Upper lobe of left lung (tissue), 6 donors: ENCODE results near the gene TMEM169. TPM values are rescaled to one million over a fixed set of nuclear protein-coding genes. Genes with fewer than 3 reads are reported as not detected.
A peak's percentile ranks its signal among the peaks of the same experiment; 100 is the strongest.

Experiments used
- ATAC-seq, 2 donors: fragments of 200-7000 bp; cut with Tn5 transposase; one replicate each; pipeline ENCODE4 v1.9.1; 2022; ENCODE audit warnings: mild to moderate bottlenecking in 2 of 2, moderate library complexity in 2 of 2; ENCODE audit not compliant: low FRiP score in 2 of 2
- DNase-seq, 2 donors: peaks; one replicate each; pipeline ENCODE4 v3.0.0-alpha.2; 2019 to 2020
- H3K27ac ChIP-seq, 4 donors: fragments of 200-600 bp; sonication (generic); one replicate each; pipeline ENCODE4 v1.5.1; 2016 to 2019
- H3K27me3 ChIP-seq, 4 donors: fragments of 200-600 bp; sonication (generic); one replicate each; pipeline ENCODE4 v1.5.1; 2017 to 2019
- H3K36me3 ChIP-seq, 4 donors: fragments of 200-600 bp; sonication (generic); one replicate each; pipeline ENCODE4 v1.5.1; 2016 to 2019
- H3K4me1 ChIP-seq, 4 donors: fragments of 200-600 bp; sonication (generic); one replicate each; pipeline ENCODE4 v1.5.1; 2018 to 2019
- H3K4me3 ChIP-seq, 4 donors: fragments of 200-600 bp; sonication (generic); one replicate each; pipeline ENCODE4 v1.5.1; 2017 to 2019; ENCODE audit warnings: mild to moderate bottlenecking in 2 of 4, moderate library complexity in 1 of 4
- H3K9me3 ChIP-seq, 4 donors: fragments of 200-600 bp; sonication (generic); one replicate each; pipeline ENCODE4 v1.5.1; 2018 to 2019
- EP300 ChIP-seq, 4 donors: sonication (generic); formaldehyde crosslinking; IDR thresholded peaks; one replicate each; pipeline ENCODE4 v1.5.1; 2017; ENCODE audit warnings: antibody characterized with exemption in 4 of 4, control low read depth in 2 of 4
- POLR2A ChIP-seq, 4 donors: fragments of 450-650 bp; IDR thresholded peaks; one replicate each; pipeline ENCODE4 v1.5.1; 2016 to 2017; ENCODE audit warnings: antibody characterized with exemption in 4 of 4, mild to moderate bottlenecking in 2 of 4
- POLR2AphosphoS5 ChIP-seq, 2 donors: sonication (generic); formaldehyde crosslinking; IDR thresholded peaks; one replicate each; pipeline ENCODE4 v1.5.1; 2017; ENCODE audit warnings: antibody characterized with exemption in 2 of 2
- WGBS, 2 donors: methylation state at CpG; one replicate each; pipeline ENCODE4 v1.1.5; 2017 to 2018; 5-methylcytosine and 5-hydroxymethylcytosine counted together
- total RNA-seq, 6 donors: library from RNA; depleted of rRNA in 4 of 6; stranded (reverse); fragments of >200 nt in 4 of 6; gene quantifications; one replicate each; pipeline versions ENCODE4 v1.1.0 to v1.2.1, GENCODE V29; 2016 to 2021
- TF ChIP-seq, protein P1 (sequence below), 6 experiments: fragments of 450-650 bp in 4 of 6; fragments of 200-600 bp in 2 of 6; sonication (generic) in 2 of 6; IDR thresholded peaks; one replicate each; pipeline ENCODE4 v1.5.1; 2016 to 2019; ENCODE audit warnings: antibody characterized with exemption in 6 of 6
- donor health status: DM: no; HTN: no; CAD: no; lungs with moderate emphysema.
- donor health status: DM: no; HTN: yes; CAD: no; lungs with severe emphysema.

Gene TMEM169, protein sequence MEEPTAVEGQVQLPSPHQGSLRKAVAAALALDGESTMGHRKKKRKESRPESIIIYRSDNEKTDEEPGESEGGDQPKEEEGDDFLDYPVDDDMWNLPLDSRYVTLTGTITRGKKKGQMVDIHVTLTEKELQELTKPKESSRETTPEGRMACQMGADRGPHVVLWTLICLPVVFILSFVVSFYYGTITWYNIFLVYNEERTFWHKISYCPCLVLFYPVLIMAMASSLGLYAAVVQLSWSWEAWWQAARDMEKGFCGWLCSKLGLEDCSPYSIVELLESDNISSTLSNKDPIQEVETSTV
- 1 to 10 TPM in 1 of 6 donors, under 1 TPM in 3, not detected in 2; 0.15 to 1.1 (median 0.80) TPM for total RNA-seq

DNA sequence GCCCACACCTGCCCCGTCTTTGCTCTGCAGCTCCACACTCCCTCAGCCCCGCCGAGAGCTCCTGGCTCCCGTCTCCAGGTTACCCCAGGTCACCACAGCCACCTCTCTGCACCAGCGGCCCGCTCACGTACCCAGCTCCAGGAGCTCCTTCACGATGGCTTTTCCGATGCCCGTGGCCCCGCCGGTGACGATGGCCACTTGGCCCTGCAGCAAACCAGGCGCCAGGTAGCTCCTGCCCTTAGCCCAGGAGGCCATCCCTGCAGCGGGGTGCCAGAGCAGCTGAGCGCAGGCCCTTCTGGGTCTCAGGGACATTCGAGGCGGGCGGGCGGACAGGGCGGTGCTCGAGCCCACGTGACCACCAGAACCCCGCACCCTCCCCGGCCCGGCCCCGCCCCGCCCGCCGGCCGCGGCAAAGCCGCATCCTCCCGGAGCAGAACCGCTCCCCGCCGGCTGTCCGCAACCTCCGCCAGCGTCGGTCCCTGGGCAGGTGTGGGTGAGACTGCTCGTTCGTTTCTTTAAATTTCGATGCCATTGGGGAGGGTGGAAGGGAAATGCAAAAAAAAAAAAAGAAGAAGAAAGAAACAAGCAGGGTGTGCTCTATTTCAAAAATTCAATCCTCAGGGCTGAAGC lies at the start of gene TMEM169, which contains the start of gene PECR:
Gene TMEM169, plus strand, starts transcription at position 433 of the 630 bp plus-strand sequence. CDS start 14,045 bp downstream, outside the sequence.
Gene PECR, minus strand, starts transcription at position 323 of the 630 bp plus-strand sequence. Its CDS starts 68 bp downstream, at position 255.
- Histone ChIP-seq H3K27ac (peak within 1 kb of the TSS; percentile 56 to 78 (median 70)), H3K4me1 (peaks cover 10 to 24% (median 22%) of the 10 kb centered on the region in 4 donors), H3K36me3 (no peaks in the 10 kb centered on the region), H3K4me3 (peak within 1 kb of the TSS; percentile 58 to 82 (median 68)), H3K27me3 (no peaks in the 10 kb centered on the region), H3K9me3 (no peaks in the 10 kb centered on the region)
- ATAC-seq (peak; percentile 96 to 99), DNase-seq (peak; percentile 93 to 97)
- 0% methylated on average over 20 to 34 of the region's 44 CpGs for WGBS, 2 donors
- TF ChIP-seq, protein P1, sequence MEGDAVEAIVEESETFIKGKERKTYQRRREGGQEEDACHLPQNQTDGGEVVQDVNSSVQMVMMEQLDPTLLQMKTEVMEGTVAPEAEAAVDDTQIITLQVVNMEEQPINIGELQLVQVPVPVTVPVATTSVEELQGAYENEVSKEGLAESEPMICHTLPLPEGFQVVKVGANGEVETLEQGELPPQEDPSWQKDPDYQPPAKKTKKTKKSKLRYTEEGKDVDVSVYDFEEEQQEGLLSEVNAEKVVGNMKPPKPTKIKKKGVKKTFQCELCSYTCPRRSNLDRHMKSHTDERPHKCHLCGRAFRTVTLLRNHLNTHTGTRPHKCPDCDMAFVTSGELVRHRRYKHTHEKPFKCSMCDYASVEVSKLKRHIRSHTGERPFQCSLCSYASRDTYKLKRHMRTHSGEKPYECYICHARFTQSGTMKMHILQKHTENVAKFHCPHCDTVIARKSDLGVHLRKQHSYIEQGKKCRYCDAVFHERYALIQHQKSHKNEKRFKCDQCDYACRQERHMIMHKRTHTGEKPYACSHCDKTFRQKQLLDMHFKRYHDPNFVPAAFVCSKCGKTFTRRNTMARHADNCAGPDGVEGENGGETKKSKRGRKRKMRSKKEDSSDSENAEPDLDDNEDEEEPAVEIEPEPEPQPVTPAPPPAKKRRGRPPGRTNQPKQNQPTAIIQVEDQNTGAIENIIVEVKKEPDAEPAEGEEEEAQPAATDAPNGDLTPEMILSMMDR (IDR thresholded peaks at IDR 0.05), result no peak
- no peak for TF ChIP-seq EP300 (IDR thresholded peaks at IDR 0.05)
- TF ChIP-seq POLR2A (IDR thresholded peaks at IDR 0.05), result peak in 2 of 4 donors; percentile 22 to 67
- peak in 1 of 2 donors; percentile 75 for TF ChIP-seq POLR2AphosphoS5 (IDR thresholded peaks at IDR 0.05)

- Histone ChIP-seq H3K9me3 (no peaks in the 10 kb centered on the region), H3K27me3 (no peaks in the 10 kb centered on the region), H3K4me1 (peaks cover 0 to 4% (median 0%) of the 10 kb centered on the region in 4 donors), H3K4me3 (no peak overlapping the region), H3K27ac (no peak overlapping the region), H3K36me3 (peaks cover 0 to 16% (median 6%) of the 10 kb centered on the region in 4 donors)
- 79 to 95% methylated on average over 1 of the region's 1 CpG for WGBS, 2 donors
- ATAC-seq, result no peak
- DNase-seq, result no peak
- TF ChIP-seq, protein P1 (IDR thresholded peaks at IDR 0.05), result no peak
- no peak for TF ChIP-seq POLR2A (IDR thresholded peaks at IDR 0.05)
- TF ChIP-seq EP300 (IDR thresholded peaks at IDR 0.05), result no peak
- TF ChIP-seq POLR2AphosphoS5 (IDR thresholded peaks at IDR 0.05), result no peak
These were observed 49.6 kb upstream of the TMEM169 start for GRCh38 chr2:216031960-216032689.

GRCh38 chr2:216033403-216033802 lies 48.3 kb upstream of the TMEM169 start:
- TF ChIP-seq POLR2A (IDR thresholded peaks at IDR 0.05) (no peak), POLR2AphosphoS5 (IDR thresholded peaks at IDR 0.05) (no peak), EP300 (IDR thresholded peaks at IDR 0.05) (no peak)
- TF ChIP-seq, protein P1 (IDR thresholded peaks at IDR 0.05), result no peak
- Histone ChIP-seq H3K9me3 (no peaks in the 10 kb centered on the region), H3K4me1 (peaks cover 0 to 4% (median 0%) of the 10 kb centered on the region in 4 donors), H3K27ac (no peak overlapping the region), H3K27me3 (no peaks in the 10 kb centered on the region), H3K4me3 (no peak overlapping the region), H3K36me3 (peaks cover 0 to 26% (median 6%) of the 10 kb centered on the region in 4 donors)
- DNase-seq (no peak), ATAC-seq (no peak)
- WGBS, 2 donors, result 97 to 98% methylated on average over 3 of the region's 3 CpGs

DNA sequence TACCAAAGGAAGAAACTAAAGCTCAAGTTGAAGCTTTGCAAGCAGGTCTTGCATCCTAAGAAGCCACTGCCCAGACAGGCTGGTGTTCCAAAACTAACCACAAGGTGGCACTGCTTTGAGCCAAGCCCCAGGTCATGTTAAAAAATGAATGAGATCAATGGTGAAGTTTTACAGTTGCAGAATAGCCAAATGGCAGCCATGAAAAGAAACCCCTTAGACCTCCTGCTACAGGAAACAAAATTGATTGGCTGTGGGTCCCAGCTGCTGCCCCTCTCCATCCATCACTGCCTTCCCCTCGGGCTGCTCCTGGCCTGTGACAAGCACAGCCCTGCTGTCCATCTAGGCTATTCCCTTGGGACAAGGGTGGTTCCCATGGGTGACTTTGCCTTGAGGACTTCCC lies 47.7 kb upstream of the TMEM169 start:
- WGBS, 2 donors, result 70 to 100% methylated on average over 1 of the region's 1 CpG
- ATAC-seq (peak; percentile 84 to 85), DNase-seq (peak in 1 of 2 donors; percentile 63)
- Histone ChIP-seq H3K4me1 (peaks cover 0 to 4% (median 0%) of the 10 kb centered on the region in 4 donors), H3K36me3 (peaks cover 0 to 24% (median 6%) of the 10 kb centered on the region in 4 donors), H3K27ac (no peak overlapping the region), H3K9me3 (no peaks in the 10 kb centered on the region), H3K27me3 (no peaks in the 10 kb centered on the region), H3K4me3 (no peak overlapping the region)
- TF ChIP-seq POLR2A (IDR thresholded peaks at IDR 0.05), result no peak
- TF ChIP-seq, protein P1 (IDR thresholded peaks at IDR 0.05), result peak; percentile 66 to 90 (median 81)
